AG09319 (cell line): ENCODE measurements around the gene ARMC3.

Source experiments
- DNase-seq: peaks from one replicate; pipeline ENCODE4 v3.0.0-alpha.2; 2010; ENCODE audit warnings: low read depth; ENCODE audit errors: extremely low read depth
- CTCF ChIP-seq: IDR thresholded peaks from 2 replicates; pipeline ENCODE4 v1.5.1; 2011; ENCODE audit warnings: low read depth, mild to moderate bottlenecking, inconsistent platforms, low read length, moderate library complexity

The ARMC3 gene

GRCh38 chr10:22992621-22993020, 64.8 kb downstream of the ARMC3 start:
- DNase-seq = no peak
- TF ChIP-seq CTCF = no peak

- TF ChIP-seq CTCF = no peak
- no peak for DNase-seq
These were observed 65.5 kb downstream of the ARMC3 start for GRCh38 chr10:22993314-22993713.

- no peak for TF ChIP-seq CTCF
- no peak for DNase-seq
These were observed 69.2 kb downstream of the ARMC3 start for GRCh38 chr10:22997096-22997495.

- DNase-seq = no peak
- no peak for TF ChIP-seq CTCF
These were observed 70.2 kb downstream of the ARMC3 start for GRCh38 chr10:22998091-22998490.

GRCh38 chr10:22999942-23000341, 72.1 kb downstream of the ARMC3 start:
- TF ChIP-seq CTCF = no peak
- DNase-seq = no peak

- no peak for TF ChIP-seq CTCF
These were observed 74.2 kb downstream of the ARMC3 start for GRCh38 chr10:23001901-23002516.

GRCh38 chr10:23005150-23005549, 77.3 kb downstream of the ARMC3 start:
- DNase-seq = no peak
- no peak for TF ChIP-seq CTCF

More at GRCh38 chr10:23001901-23002516, 74.2 kb downstream of the ARMC3 start:
- no peak for DNase-seq
